ENCODE measurements around the gene MAPKAP1. TPM values are rescaled to one million over a fixed set of nuclear protein-coding genes. Genes with fewer than 3 reads are reported as not detected.

The MAPKAP1 gene
- total and polyA plus RNA-seq, 2 of the 13 experiments (the other 11 are each of a cell fraction or from before 2014, with no cell fraction given): 45.0 to 64.3 TPM

DNA sequence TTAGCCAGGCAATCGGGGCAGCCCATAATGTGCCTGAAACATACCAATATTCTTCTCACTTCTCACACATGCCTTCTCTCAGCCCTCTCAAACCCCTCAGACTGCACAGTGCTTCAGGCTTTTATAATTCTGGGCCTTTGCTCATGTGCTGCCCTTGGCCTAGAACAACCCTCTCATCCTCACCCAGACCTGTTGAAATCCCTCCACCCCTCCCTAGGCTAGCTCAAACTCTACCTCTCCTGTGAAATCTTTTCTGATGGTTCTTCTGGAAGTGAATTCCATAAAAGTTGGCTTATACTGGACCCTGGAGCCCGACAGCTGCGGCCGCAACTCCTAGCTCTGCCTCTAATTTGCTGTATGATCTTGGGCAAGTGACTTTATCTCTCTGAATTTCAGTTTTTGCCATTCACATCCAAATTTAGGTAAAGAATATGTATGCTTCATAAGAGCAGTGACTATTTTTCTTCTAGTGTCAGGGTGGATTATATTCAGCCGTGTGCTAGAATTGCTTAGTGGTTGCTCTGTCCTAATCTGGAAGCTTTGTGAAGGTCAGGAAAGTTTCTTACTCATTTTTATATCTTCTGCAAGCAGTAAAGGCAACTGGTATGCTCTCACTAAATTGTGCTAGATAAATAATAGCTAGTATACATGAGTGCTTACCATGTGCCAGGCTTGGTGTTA, 221.4 kb downstream of the MAPKAP1 start (continued):
- TF ChIP-seq AHDC1 (CRISPR knock-in tag; IDR thresholded peaks at IDR 0.05; ENCODE audit: borderline replicate concordance) (no peak), ZKSCAN1 (IDR thresholded peaks at IDR 0.05; ENCODE audit: low read length) (no peak), CHD4 (IDR thresholded peaks at IDR 0.05; ENCODE audit: borderline replicate concordance, low read length) (no peak), NONO (IDR thresholded peaks at IDR 0.05) (no peak), NONO (CRISPR knock-in tag; conservative IDR thresholded peaks at IDR 0.05) (0 out of 2 replicates have a peak, but pooled peaks have one; percentile 33), POGZ (CRISPR knock-in tag; IDR thresholded peaks at IDR 0.05) (no peak), ZNF446 (CRISPR knock-in tag; IDR thresholded peaks at IDR 0.05) (no peak), SYNCRIP (IDR thresholded peaks at IDR 0.05; ENCODE audit: insufficient read depth, low read depth, low read length) (no peak), AGO2 (optimal IDR thresholded peaks at IDR 0.05; ENCODE audit: low read depth, low read length) (no peak), ZMYM4 (CRISPR knock-in tag; IDR thresholded peaks at IDR 0.05) (0 out of 2 replicates have a peak, but pooled peaks have one; percentile 6)
- TF ChIP-seq, protein P1, sequence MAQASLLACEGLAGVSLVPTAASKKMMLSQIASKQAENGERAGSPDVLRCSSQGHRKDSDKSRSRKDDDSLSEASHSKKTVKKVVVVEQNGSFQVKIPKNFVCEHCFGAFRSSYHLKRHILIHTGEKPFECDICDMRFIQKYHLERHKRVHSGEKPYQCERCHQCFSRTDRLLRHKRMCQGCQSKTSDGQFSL (CRISPR knock-in tag; IDR thresholded peaks at IDR 0.05): no peak

Data from HepG2 (cell line).